GM12865 (cell line): ENCODE results near the gene PTPRM.

Source experiments
- DNase-seq: peaks from one replicate; pipeline ENCODE4 v3.0.0; 2010; ENCODE audit warnings: low read depth
- H3K4me3 ChIP-seq: 2 replicates; pipeline ENCODE4 v1.5.1; 2011; ENCODE audit warnings: mild to moderate bottlenecking, low read depth, low read length, control low read depth
- TF ChIP-seq, protein P1 (sequence below): IDR thresholded peaks from 2 replicates; pipeline ENCODE4 v1.5.1; 2011; ENCODE audit warnings: low read length, control low read depth, low read depth, inconsistent platforms; ENCODE audit not compliant: insufficient read depth; ENCODE audit errors: missing control alignments

The PTPRM gene

DNA sequence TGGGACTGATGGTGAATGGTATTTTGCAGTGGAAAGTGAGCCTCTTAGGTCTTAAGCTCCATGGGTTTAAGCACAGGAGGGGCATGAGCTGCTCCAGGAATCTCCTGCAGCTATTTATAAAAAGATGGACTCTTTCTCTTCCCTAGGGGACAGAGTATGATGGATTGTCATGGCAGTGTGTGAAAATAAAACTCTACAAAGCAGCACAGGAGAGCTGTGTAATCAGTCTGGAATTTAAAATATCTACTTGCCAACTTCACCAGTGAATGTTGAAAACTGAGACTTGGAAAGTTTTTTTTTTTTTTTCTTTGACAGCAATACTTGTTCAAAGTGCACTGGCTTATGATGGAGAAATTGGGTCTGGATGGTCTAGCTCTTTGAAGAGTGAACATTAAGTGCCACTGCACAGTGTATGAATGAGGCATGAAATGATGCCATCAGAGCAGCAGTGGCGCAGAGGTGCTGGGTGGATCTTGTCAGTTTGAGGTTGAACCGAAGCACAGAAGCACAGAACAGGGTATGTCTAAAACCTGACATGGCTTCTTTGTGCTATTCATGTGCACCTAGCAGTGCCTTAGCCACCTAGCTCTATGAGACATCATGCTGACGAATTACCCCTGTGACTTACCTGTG lies 245.4 kb downstream of the PTPRM start:
- TF ChIP-seq, protein P1, sequence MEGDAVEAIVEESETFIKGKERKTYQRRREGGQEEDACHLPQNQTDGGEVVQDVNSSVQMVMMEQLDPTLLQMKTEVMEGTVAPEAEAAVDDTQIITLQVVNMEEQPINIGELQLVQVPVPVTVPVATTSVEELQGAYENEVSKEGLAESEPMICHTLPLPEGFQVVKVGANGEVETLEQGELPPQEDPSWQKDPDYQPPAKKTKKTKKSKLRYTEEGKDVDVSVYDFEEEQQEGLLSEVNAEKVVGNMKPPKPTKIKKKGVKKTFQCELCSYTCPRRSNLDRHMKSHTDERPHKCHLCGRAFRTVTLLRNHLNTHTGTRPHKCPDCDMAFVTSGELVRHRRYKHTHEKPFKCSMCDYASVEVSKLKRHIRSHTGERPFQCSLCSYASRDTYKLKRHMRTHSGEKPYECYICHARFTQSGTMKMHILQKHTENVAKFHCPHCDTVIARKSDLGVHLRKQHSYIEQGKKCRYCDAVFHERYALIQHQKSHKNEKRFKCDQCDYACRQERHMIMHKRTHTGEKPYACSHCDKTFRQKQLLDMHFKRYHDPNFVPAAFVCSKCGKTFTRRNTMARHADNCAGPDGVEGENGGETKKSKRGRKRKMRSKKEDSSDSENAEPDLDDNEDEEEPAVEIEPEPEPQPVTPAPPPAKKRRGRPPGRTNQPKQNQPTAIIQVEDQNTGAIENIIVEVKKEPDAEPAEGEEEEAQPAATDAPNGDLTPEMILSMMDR, result no peak
- no peak for DNase-seq
- H3K4me3 ChIP-seq, result no peak overlapping the region

DNA sequence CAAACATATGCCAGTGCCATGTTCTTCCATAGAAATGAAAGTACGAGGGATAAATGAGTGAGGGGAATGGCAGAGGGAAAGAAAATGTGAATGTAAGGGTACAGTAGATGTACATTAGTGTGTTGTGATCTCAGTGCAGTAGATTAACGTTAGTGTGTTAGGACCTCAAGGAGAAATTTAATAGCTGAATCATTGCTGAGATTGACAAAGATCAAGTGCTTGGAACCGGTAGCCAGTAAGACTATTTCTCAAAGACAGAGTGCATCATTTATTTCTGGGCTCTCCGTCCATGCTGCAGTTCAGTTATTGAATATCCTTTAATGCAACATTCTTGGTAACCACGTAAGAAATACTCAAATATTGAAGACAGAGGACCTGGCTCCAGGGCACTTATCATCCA lies 246.0 kb downstream of the PTPRM start:
- DNase-seq, result no peak
- TF ChIP-seq, protein P1, result no peak
- H3K4me3 ChIP-seq, result no peak overlapping the region

DNA sequence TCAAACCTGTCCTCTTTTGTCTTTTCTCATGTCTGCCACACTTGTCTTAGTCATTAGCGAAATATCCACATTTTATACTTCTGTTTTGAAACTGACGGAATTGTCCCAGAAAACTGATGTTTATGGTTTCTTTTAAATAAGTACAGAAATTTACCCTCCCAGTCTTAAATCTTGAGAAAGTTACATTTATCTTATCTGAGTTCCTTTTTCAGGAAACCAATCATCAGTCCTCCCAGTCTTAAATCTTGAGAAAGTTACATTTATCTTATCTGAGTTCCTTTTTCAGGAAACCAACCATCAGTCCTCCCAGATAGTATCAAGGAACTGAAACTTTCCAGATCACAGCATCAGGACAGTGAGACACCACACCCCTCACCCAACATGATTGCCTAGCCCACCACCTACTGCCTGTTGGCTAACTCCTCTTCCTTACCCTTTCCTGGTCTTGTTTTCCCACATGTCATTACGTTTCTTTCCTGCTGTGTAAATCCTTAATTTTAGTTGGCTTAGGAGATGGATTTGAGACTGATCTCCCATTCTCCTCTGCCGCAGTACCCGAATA lies 247.7 kb downstream of the PTPRM start:
- H3K4me3 ChIP-seq, result no peak overlapping the region
- no peak for DNase-seq
- TF ChIP-seq, protein P1, result no peak

DNA sequence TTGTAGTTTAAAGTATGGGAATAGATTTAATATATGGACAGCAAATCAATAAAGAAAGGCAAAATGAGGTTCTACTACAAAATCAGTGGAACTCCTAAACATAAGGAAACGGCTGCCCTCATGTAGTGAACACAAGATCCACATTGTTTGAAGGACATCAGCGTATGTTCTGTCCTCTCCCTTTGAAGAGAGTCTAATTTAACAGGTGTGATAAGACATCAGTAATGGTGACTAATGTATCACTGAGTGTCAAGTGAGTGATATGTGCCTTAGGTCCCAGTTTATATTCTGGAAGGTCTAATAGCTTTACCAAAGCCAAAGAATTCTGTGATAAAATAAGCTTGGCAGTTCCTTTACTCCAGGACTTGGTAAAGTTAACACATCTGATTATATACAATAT lies 248.7 kb downstream of the PTPRM start:
- TF ChIP-seq, protein P1, result no peak
- DNase-seq, result no peak

DNA sequence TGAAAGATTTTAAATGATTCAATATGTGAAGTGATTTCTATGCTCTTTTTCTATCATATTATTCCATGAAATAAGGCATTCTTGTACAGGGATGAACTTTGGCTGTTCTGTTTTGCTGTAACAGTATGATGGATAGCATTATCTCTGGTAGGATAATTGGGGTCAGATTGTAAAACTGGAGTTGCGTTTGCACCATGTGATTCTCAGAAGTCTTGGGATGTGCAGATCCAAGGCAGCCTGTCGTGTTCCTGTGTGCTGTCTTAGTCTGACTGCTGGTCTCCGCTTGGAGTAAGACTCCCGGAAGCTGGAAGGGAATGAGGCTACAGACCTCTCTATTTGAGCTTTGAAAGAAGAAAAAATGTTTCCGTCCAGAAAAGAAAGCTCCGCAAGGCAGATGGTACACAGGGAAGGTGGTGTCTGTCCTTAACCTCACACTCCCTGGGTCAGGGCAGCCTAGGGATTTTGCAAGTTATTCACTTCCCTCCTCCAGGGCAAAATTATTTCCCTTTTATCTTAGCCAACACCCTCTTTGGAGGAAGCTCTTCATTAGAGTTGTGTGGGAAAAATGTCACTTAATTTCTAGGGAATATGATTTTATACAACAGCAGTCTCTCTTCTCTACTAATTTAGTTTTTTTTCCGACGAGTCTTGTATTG lies 250.6 kb downstream of the PTPRM start:
- TF ChIP-seq, protein P1, result no peak
- DNase-seq, result no peak
- H3K4me3 ChIP-seq, result no peak overlapping the region

More for the DNA sequence above, 248.7 kb downstream of the PTPRM start:
- no peak overlapping the region for H3K4me3 ChIP-seq

DNA sequence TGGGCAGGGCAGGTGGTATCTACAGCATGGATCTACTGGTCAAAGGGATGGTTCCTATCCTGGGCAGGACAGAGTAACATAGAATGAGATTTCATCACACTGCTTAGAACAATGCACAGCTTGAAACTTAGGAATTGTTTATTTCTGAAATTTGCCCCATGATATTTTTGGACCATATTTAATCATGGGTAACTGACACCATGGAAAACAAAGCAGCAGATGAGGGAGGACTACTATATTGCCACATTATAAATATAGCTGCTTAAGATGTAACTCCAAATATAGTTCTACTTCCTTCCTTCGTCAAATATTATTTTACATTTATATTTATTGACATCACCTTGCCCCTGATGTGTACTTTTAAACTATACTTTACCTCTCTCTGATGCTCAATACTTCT lies 254.7 kb downstream of the PTPRM start:
- no peak overlapping the region for H3K4me3 ChIP-seq
- DNase-seq, result no peak
- TF ChIP-seq, protein P1, result no peak
